ENCODE results near the gene RTN4RL1. TPM values are rescaled to one million over a fixed set of nuclear protein-coding genes. Genes with fewer than 3 reads are reported as not detected.
"Not testable (repeated sequence)": the region's sequence is repeated elsewhere in the genome, so short reads cannot be mapped to it uniquely, and the experiment has no call there.

The RTN4RL1 gene
- polyA plus RNA-seq, 1 donor (not counting 4 experiments of a cell fraction or from before 2014, with no cell fraction given), result 2.3 TPM

GRCh38 chr17:1897105-1897656 lies 128.0 kb downstream of the RTN4RL1 start:
- no peaks in the 10 kb centered on the region for H4K20me1 ChIP-seq (ENCODE audit: control insufficient read depth, extremely low read depth, insufficient read depth, low read length)
- no peaks in the 10 kb centered on the region for H3K9me3 ChIP-seq (ENCODE audit: control insufficient read depth, low read depth, low read length)
- no peak overlapping the region for H2AFZ ChIP-seq (ENCODE audit: control insufficient read depth, low read length)
- FAIRE-seq (no peak), DNase-seq (ENCODE audit: low read depth, low spot score) (no peak)
- no peak overlapping the region for H3K9ac ChIP-seq (ENCODE audit: control insufficient read depth, extremely low read depth, insufficient read depth, low read length)
- dilution Hi-C loops (cut with MboI; ENCODE audit: extremely low pct_ligation_motif_present, low sequenced_read_pairs), result no loop called here
- no peak for TF ChIP-seq EZH2 (IDR thresholded peaks at IDR 0.05; ENCODE audit: low read length)
- H3K27ac ChIP-seq (ENCODE audit: control insufficient read depth, insufficient read depth, low read length), result no peak overlapping the region
- H3K36me3 ChIP-seq (ENCODE audit: control insufficient read depth in 2 of 2, extremely low read depth in 1 of 2, insufficient read depth in 2 of 2, low read length in 2 of 2), result peaks cover 16 to 18% of the 10 kb centered on the region in 2 experiments
- H3K27me3 ChIP-seq (ENCODE audit: control insufficient read depth, extremely low read depth, insufficient read depth, low read length), result no peaks in the 10 kb centered on the region
- no peaks in the 10 kb centered on the region for H3K79me2 ChIP-seq (ENCODE audit: control insufficient read depth, insufficient read depth, low read length)
- H3K4me1 ChIP-seq (ENCODE audit: control insufficient read depth, extremely low read depth, insufficient read depth, low read length), result no peaks in the 10 kb centered on the region
- H3K9me1 ChIP-seq (ENCODE audit: control insufficient read depth, extremely low read depth, insufficient read depth, low read length), result no peaks in the 10 kb centered on the region
- H3K4me2 ChIP-seq (ENCODE audit: control insufficient read depth, extremely low read depth, insufficient read depth, low read depth, low read length), result no peak overlapping the region
- H3K4me3 ChIP-seq (ENCODE audit: control insufficient read depth in 2 of 3, extremely low read depth in 1 of 3, insufficient read depth in 2 of 3, low read depth in 1 of 3, low read length in 3 of 3), result no peak overlapping the region

- FAIRE-seq (no peak), DNase-seq (ENCODE audit: low read depth, low spot score) (no peak)
- Histone ChIP-seq H3K9me3 (ENCODE audit: control insufficient read depth, low read depth, low read length) (no peaks in the 10 kb centered on the region), H3K27ac (ENCODE audit: control insufficient read depth, insufficient read depth, low read length) (no peak overlapping the region), H3K9ac (ENCODE audit: control insufficient read depth, extremely low read depth, insufficient read depth, low read length) (no peak overlapping the region), H4K20me1 (ENCODE audit: control insufficient read depth, extremely low read depth, insufficient read depth, low read length) (no peaks in the 10 kb centered on the region), H3K4me3 (ENCODE audit: control insufficient read depth in 2 of 3, extremely low read depth in 1 of 3, insufficient read depth in 2 of 3, low read depth in 1 of 3, low read length in 3 of 3) (no peak overlapping the region), H3K27me3 (ENCODE audit: control insufficient read depth, extremely low read depth, insufficient read depth, low read length) (no peaks in the 10 kb centered on the region), H3K79me2 (ENCODE audit: control insufficient read depth, insufficient read depth, low read length) (no peaks in the 10 kb centered on the region), H3K36me3 (ENCODE audit: control insufficient read depth in 2 of 2, extremely low read depth in 1 of 2, insufficient read depth in 2 of 2, low read length in 2 of 2) (peaks cover 18% of the 10 kb centered on the region in 2 experiments), H3K4me1 (ENCODE audit: control insufficient read depth, extremely low read depth, insufficient read depth, low read length) (no peaks in the 10 kb centered on the region), H2AFZ (ENCODE audit: control insufficient read depth, low read length) (no peak overlapping the region), H3K9me1 (ENCODE audit: control insufficient read depth, extremely low read depth, insufficient read depth, low read length) (no peaks in the 10 kb centered on the region), H3K4me2 (ENCODE audit: control insufficient read depth, extremely low read depth, insufficient read depth, low read depth, low read length) (no peak overlapping the region)
- dilution Hi-C loops (cut with MboI; ENCODE audit: extremely low pct_ligation_motif_present, low sequenced_read_pairs), result no loop called here
- TF ChIP-seq EZH2 (IDR thresholded peaks at IDR 0.05; ENCODE audit: low read length), result no peak
- TF ChIP-seq CTCF (optimal IDR thresholded peaks at IDR 0.05 in 1 of 3, IDR thresholded peaks at IDR 0.05 in 1 of 3, conservative IDR thresholded peaks at IDR 0.05 in 1 of 3; ENCODE audit: extremely low read depth in 1 of 3, insufficient read depth in 2 of 3, low read length in 3 of 3), result no peak
Measured at GRCh38 chr17:1896243-1897104, 128.7 kb downstream of the RTN4RL1 start.

DNA sequence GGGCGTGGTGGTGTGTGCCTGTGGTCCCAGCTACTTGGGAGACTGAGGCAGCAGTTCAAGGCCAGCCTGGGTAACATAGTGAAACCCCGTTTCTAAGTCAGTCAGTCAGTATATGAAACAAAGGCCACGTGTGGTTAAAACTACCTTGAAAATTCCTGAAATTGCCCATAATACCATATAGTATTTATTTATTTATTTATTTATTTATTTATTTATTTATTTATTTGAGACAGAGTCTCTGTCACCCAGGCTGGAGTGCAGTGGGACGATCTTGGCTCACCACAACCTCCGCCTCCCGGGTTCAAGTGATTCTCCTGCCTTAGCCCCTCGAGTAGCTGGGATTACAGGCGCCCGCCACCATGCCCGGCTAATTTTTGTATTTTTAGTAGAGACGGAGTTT lies 129.7 kb downstream of the RTN4RL1 start:
- H2AFZ ChIP-seq (ENCODE audit: control insufficient read depth, low read length); H3K9ac ChIP-seq (ENCODE audit: control insufficient read depth, extremely low read depth, insufficient read depth, low read length); dilution Hi-C loops (cut with MboI; ENCODE audit: extremely low pct_ligation_motif_present, low sequenced_read_pairs); H3K4me3 ChIP-seq (ENCODE audit: control insufficient read depth in 2 of 3, extremely low read depth in 1 of 3, insufficient read depth in 2 of 3, low read depth in 1 of 3, low read length in 3 of 3); FAIRE-seq; DNase-seq (ENCODE audit: low read depth, low spot score); H3K4me1 ChIP-seq (ENCODE audit: control insufficient read depth, extremely low read depth, insufficient read depth, low read length); H3K9me1 ChIP-seq (ENCODE audit: control insufficient read depth, extremely low read depth, insufficient read depth, low read length); H4K20me1 ChIP-seq (ENCODE audit: control insufficient read depth, extremely low read depth, insufficient read depth, low read length); H3K9me3 ChIP-seq (ENCODE audit: control insufficient read depth, low read depth, low read length); H3K4me2 ChIP-seq (ENCODE audit: control insufficient read depth, extremely low read depth, insufficient read depth, low read depth, low read length); H3K27ac ChIP-seq (ENCODE audit: control insufficient read depth, insufficient read depth, low read length); H3K79me2 ChIP-seq (ENCODE audit: control insufficient read depth, insufficient read depth, low read length); H3K27me3 ChIP-seq (ENCODE audit: control insufficient read depth, extremely low read depth, insufficient read depth, low read length): not testable (repeated sequence)
- peaks cover 18 to 21% of the 10 kb centered on the region in 2 experiments for H3K36me3 ChIP-seq (ENCODE audit: control insufficient read depth in 2 of 2, extremely low read depth in 1 of 2, insufficient read depth in 2 of 2, low read length in 2 of 2)

All from keratinocyte (primary cell).